Endothelial cell (in vitro differentiated cells): Measurements from ENCODE around the gene U2AF1L4. TPM values are rescaled to one million over a fixed set of nuclear protein-coding genes. Genes with fewer than 3 reads are reported as not detected.

Experiments
- DNase-seq: peaks from one replicate; pipeline ENCODE4 v3.0.0; 2021; ENCODE audit warnings: low spot score
- H3K27ac Mint-ChIP-seq: one replicate; pipeline ENCODE4 v1.8.0; 2021; ENCODE audit warnings: mixed read lengths, inconsistent platforms; ENCODE audit not compliant: unreplicated experiment
- H3K27me3 Mint-ChIP-seq: one replicate; pipeline ENCODE4 v1.8.0; 2021; ENCODE audit warnings: mild to moderate bottlenecking, moderate library complexity, mixed read lengths, inconsistent platforms; ENCODE audit not compliant: unreplicated experiment
- H3K36me3 Mint-ChIP-seq: one replicate; pipeline ENCODE4 v1.8.0; 2021; ENCODE audit warnings: mild to moderate bottlenecking, low read depth, mixed read lengths, inconsistent platforms; ENCODE audit not compliant: unreplicated experiment
- H3K4me1 Mint-ChIP-seq: one replicate; pipeline ENCODE4 v1.8.0; 2021; ENCODE audit warnings: mild to moderate bottlenecking, mixed read lengths, inconsistent platforms; ENCODE audit not compliant: unreplicated experiment
- H3K4me3 Mint-ChIP-seq: one replicate; pipeline ENCODE4 v1.8.0; 2021; ENCODE audit warnings: mild to moderate bottlenecking, mixed read lengths, inconsistent platforms; ENCODE audit not compliant: unreplicated experiment
- H3K9me3 Mint-ChIP-seq: one replicate; pipeline ENCODE4 v1.8.0; 2021; ENCODE audit warnings: mixed read lengths, inconsistent platforms; ENCODE audit not compliant: unreplicated experiment
- total RNA-seq: library from RNA; stranded (reverse); fragmentation: NEBNext Ultra II Directional; extraction: Animal tissue kit (Norgen Biotek cat#: 25700); gene quantifications from one replicate; pipeline ENCODE4 v1.2.1, GENCODE V29; 2021; ENCODE audit not compliant: unreplicated experiment
- TF ChIP-seq, protein P1 (sequence below): fragments of 200-600 bp; sonication (generic); IDR thresholded peaks from one replicate; pipeline ENCODE4 v1.5.0; 2021; ENCODE audit warnings: antibody characterized with exemption; ENCODE audit not compliant: unreplicated experiment

Gene U2AF1L4
- total RNA-seq, 1 donor from 2014 or later: 12.0 TPM

DNA sequence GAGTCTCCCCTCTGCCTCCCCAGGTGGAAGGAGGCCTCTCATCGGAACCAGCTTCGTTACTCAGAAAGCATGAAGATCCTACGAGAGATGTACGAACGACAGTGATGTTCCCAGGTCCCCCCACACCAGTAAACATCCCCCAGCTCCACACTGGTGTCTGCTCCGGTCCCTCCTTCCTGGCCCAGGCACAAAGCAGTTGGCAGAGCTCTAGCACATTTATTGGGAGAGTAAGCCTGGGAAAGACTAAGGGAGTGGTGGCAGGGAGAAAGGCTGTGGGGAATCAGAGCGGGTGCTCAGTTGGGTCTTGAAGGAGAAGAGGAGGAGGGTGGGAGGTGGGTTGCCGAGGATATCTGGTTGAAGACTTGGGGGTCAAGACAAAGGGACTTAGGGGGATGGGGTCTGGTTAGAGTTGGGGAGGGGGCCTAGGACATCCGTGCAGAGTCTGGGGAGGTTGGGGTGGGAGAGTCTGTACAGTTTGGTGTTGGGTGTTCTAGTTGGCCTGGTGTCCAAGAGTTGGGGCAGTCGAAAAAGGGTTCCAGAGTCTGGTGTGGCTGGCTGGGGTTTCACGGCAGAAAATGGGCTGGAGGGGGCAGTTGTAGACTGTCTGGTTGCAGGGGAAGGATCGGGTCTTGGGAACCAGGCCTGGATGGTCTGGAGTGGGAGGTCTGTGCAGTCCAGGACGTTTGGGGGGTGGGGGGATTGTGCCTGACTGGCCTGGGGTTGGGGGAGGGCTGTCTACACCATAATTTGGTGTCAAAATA lies 9.3 kb upstream of the U2AF1L4 start:
- H3K4me1 Mint-ChIP-seq: peaks cover 20% of the 10 kb centered on the region
- H3K27me3 Mint-ChIP-seq: peaks cover 25% of the 10 kb centered on the region
- peak overlapping the region; percentile 83 for H3K4me3 Mint-ChIP-seq
- TF ChIP-seq, protein P1, sequence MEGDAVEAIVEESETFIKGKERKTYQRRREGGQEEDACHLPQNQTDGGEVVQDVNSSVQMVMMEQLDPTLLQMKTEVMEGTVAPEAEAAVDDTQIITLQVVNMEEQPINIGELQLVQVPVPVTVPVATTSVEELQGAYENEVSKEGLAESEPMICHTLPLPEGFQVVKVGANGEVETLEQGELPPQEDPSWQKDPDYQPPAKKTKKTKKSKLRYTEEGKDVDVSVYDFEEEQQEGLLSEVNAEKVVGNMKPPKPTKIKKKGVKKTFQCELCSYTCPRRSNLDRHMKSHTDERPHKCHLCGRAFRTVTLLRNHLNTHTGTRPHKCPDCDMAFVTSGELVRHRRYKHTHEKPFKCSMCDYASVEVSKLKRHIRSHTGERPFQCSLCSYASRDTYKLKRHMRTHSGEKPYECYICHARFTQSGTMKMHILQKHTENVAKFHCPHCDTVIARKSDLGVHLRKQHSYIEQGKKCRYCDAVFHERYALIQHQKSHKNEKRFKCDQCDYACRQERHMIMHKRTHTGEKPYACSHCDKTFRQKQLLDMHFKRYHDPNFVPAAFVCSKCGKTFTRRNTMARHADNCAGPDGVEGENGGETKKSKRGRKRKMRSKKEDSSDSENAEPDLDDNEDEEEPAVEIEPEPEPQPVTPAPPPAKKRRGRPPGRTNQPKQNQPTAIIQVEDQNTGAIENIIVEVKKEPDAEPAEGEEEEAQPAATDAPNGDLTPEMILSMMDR: no peak
- no peak overlapping the region for H3K27ac Mint-ChIP-seq
- peaks cover 8% of the 10 kb centered on the region for H3K36me3 Mint-ChIP-seq
- no peak for DNase-seq
- no peaks in the 10 kb centered on the region for H3K9me3 Mint-ChIP-seq

DNA sequence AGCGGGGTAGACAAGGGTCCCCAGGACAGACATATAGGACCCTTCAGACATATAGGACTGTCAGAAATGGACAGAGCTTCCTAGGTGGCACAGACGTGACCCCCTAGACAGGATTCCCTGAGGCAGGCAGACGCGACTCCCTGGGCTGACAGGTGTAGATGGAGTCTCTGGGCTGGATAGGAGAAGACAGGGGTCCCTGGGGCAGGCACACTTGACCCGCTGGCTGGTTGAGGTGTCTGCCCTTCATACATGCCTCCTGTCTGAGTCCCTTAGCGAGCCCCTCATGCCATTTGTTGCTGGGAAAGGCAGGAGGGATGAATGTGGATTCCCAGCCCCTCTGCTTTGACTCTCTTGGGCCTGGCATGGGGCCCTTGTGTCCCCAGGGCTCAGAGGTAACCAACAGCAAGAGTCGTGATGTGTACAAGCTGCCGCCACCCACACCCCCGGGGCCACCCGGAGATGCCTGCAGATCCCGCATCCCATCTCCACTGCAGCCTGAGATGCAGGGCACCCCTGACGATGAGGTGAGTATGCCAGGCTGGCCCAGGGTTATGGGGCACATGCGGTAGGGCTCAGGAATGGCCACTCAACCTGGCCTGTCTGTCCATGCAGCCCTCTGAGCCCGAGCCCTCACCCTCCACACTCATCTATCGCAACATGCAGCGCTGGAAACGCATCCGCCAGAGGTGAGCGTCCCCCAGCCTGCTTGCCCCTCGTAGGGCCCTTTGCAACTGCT lies 8.6 kb upstream of the U2AF1L4 start:
- DNase-seq: no peak
- peaks cover 8% of the 10 kb centered on the region for H3K36me3 Mint-ChIP-seq
- H3K4me1 Mint-ChIP-seq: peaks cover 21% of the 10 kb centered on the region
- peak overlapping the region; percentile 15 for H3K4me3 Mint-ChIP-seq
- TF ChIP-seq, protein P1: no peak
- H3K27ac Mint-ChIP-seq: no peak overlapping the region
- H3K9me3 Mint-ChIP-seq: no peaks in the 10 kb centered on the region
- H3K27me3 Mint-ChIP-seq: peaks cover 23% of the 10 kb centered on the region

DNA sequence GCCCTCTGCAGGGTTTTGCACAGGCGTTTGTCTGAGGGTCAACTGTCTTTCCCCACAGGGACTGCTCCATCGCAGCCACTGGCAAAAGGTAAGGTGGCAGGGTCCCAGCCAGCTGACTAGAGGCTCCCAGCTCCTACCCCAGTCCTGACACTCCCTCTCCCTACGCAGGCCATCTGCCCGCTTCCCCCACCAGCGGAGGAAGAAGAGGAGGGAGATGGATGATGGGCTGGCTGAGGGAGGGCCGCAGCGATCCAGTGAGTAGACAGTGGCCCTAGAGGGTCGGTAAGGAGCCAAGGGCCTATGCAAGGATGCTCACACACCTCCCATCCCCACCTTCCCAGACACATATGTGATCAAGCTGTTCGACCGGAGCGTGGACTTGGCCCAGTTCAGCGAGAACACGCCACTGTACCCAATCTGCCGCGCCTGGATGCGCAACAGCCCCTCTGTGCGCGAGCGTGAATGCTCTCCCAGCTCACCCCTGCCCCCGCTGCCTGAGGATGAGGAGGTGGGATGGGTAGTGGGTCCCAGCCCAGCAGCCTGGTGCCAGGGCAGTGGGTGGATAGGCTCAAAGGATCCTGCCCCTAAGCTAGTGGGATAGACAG lies 7.6 kb upstream of the U2AF1L4 start:
- no peak overlapping the region for H3K27ac Mint-ChIP-seq

DNA sequence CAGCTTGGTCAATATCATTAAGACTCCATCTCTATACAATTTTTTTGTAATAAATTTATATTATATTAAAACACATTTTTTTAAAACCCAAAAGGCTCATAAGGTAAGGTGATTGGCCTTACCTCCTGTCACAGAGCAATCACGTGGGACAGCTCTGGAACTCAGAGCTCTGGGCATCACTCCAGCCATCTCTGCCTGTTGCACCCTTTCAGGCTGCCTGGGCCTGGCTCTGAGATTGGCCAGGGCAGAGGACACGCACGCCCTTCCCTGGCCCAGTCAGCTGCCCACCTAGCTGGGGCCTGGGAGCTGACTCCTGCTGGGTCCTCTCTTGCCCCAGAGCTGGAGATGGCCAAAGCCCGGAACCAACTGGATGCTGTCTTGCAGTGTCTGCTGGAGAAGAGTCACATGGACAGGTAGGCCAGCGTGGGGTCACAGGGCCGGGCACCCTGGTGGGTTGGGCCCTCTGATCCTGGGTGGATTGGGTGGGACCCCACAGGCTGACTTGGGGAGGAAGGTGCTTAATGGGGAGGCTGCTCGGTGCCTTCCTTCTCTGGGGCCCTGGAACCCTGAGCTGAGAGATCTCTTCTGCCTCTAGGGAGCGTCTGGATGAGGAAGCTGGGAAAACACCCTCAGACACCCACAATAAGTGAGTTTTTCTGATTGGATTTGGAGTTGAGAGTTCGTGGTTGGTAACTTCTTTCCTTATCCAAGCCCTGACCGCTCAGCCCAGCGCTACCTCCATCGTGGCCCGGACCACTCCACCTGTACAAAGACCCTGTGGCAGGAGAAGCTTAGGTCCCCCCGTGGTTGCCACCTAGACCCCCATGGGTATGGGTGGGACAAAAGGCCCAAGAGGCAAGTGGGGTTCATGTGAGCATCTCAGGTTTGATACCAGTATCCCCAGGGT lies 6.9 kb upstream of the U2AF1L4 start:
- TF ChIP-seq, protein P1: no peak
- Mint-ChIP-seq H3K4me1 (peaks cover 24% of the 10 kb centered on the region), H3K27me3 (peaks cover 23% of the 10 kb centered on the region), H3K36me3 (peaks cover 11% of the 10 kb centered on the region), H3K27ac (no peak overlapping the region), H3K9me3 (no peaks in the 10 kb centered on the region), H3K4me3 (no peak overlapping the region)
- DNase-seq: no peak

More for the DNA sequence above, 7.6 kb upstream of the U2AF1L4 start:
- no peaks in the 10 kb centered on the region for H3K9me3 Mint-ChIP-seq
- no peak overlapping the region for H3K4me3 Mint-ChIP-seq
- peaks cover 8% of the 10 kb centered on the region for H3K36me3 Mint-ChIP-seq
- TF ChIP-seq, protein P1: no peak
- H3K4me1 Mint-ChIP-seq: peaks cover 21% of the 10 kb centered on the region
- DNase-seq: no peak
- peaks cover 20% of the 10 kb centered on the region for H3K27me3 Mint-ChIP-seq
